GM23338 (cell line): ENCODE measurements around the gene ELOB.

Source experiments
- CTCF ChIP-seq, 2 experiments: fragments of 200-600 bp in 1 of 2; sonication (generic) in 1 of 2; conservative IDR thresholded peaks; 2 replicates each; pipeline versions ENCODE4 v1.5.1 to v1.6.1; 2016 to 2017; ENCODE audit warnings: antibody characterized with exemption in 2 of 2, low read depth in 2 of 2, mild to moderate bottlenecking in 2 of 2, moderate library complexity in 1 of 2
- ETS1 ChIP-seq: IDR thresholded peaks from 2 replicates; pipeline ENCODE4 v1.6.1; 2016; ENCODE audit warnings: antibody characterized with exemption
- EZH2 ChIP-seq: fragments of 200-600 bp; sonication (generic); IDR thresholded peaks from one replicate; pipeline ENCODE4 v1.8.0; 2017; ENCODE audit warnings: antibody characterized with exemption, mild to moderate bottlenecking, low read depth; ENCODE audit not compliant: unreplicated experiment
- EZH2phosphoT487 ChIP-seq: fragments of 200-600 bp; sonication (generic); IDR thresholded peaks from one replicate; pipeline ENCODE4 v1.8.1; 2018; ENCODE audit warnings: antibody characterized with exemption; ENCODE audit not compliant: unreplicated experiment
- POLR2AphosphoS5 ChIP-seq: IDR thresholded peaks from 2 replicates; pipeline ENCODE4 v1.6.1; 2016; ENCODE audit warnings: antibody characterized with exemption, low read depth
- REST ChIP-seq: IDR thresholded peaks from one replicate; pipeline ENCODE4 v1.6.1; 2018; ENCODE audit warnings: antibody characterized with exemption; ENCODE audit not compliant: unreplicated experiment
- STAT1 ChIP-seq: IDR thresholded peaks from one replicate; pipeline ENCODE4 v1.6.1; 2016; ENCODE audit warnings: antibody characterized with exemption; ENCODE audit not compliant: unreplicated experiment
- ZNF114 ChIP-seq: fragments of 250-450 bp; sonication (Bioruptor Pico); IDR thresholded peaks from 2 replicates; pipeline ENCODE4 v1.5.0; 2020; ENCODE audit warnings: mild to moderate bottlenecking, moderate library complexity

GRCh38 chr16:2825049-2825742, 48.1 kb upstream of the ELOB start:
- TF ChIP-seq POLR2AphosphoS5 (no peak), ETS1 (no peak), EZH2 (no peak), CTCF (conservative IDR thresholded peaks at IDR 0.05; ENCODE audit: low read depth in 2 of 2) (no peak), STAT1 (no peak), EZH2phosphoT487 (no peak), REST (no peak), ZNF114 (CRISPR knock-in tag) (no peak)
